Transverse colon (tissue), 3 donors: Measurements from ENCODE around the gene FTL.

Source experiments
- CTCF ChIP-seq, 5 experiments: fragments of 200-600 bp in 3 of 5; fragments of 450-650 bp in 2 of 5; sonication (generic) in 3 of 5; IDR thresholded peaks; 1 replicate in 2 of 5; 2 replicates in 3 of 5; pipeline ENCODE4 v1.5.1; 2016 to 2017; ENCODE audit warnings: antibody characterized with exemption in 5 of 5, inconsistent platforms in 3 of 5, mild to moderate bottlenecking in 2 of 5, moderate library complexity in 1 of 5
- EP300 ChIP-seq: sonication (generic); formaldehyde crosslinking; IDR thresholded peaks from one replicate; pipeline ENCODE4 v1.6.1; 2017; ENCODE audit warnings: antibody characterized with exemption, low read depth
- POLR2A ChIP-seq: fragments of 450-650 bp; IDR thresholded peaks from one replicate; pipeline ENCODE4 v1.6.1; 2016; ENCODE audit warnings: antibody characterized with exemption, mild to moderate bottlenecking, moderate library complexity

- no peak for TF ChIP-seq CTCF (IDR thresholded peaks at IDR 0.05)
- no peak for TF ChIP-seq POLR2A
- TF ChIP-seq EP300 = no peak
These were observed 49.4 kb upstream of the FTL start for GRCh38 chr19:48915757-48916156.
